Muscle layer of duodenum (tissue), 2 donors: ENCODE data around the gene TES.

Source experiments
- H3K27ac ChIP-seq: one replicate; pipeline ENCODE4 v1.7.0; 2013; ENCODE audit warnings: mild to moderate bottlenecking, low read length
- H3K27me3 ChIP-seq: one replicate; pipeline ENCODE4 v1.7.0; 2013; ENCODE audit warnings: low read depth, mild to moderate bottlenecking, control low read depth, low read length
- H3K36me3 ChIP-seq, 2 donors: one replicate each; pipeline ENCODE4 v1.7.0; 2013; ENCODE audit warnings: low read length in 2 of 2, control low read depth in 1 of 2, mild to moderate bottlenecking in 1 of 2; ENCODE audit not compliant: insufficient read depth in 2 of 2, control insufficient read depth in 1 of 2
- H3K4me1 ChIP-seq, 2 donors: one replicate each; pipeline ENCODE4 v1.7.0; 2013; ENCODE audit warnings: low read length in 2 of 2, mild to moderate bottlenecking in 2 of 2, control low read depth in 1 of 2, moderate library complexity in 1 of 2; ENCODE audit not compliant: insufficient read depth in 2 of 2, control insufficient read depth in 1 of 2
- H3K4me3 ChIP-seq, 2 donors: one replicate each; pipeline ENCODE4 v1.7.0; 2013; ENCODE audit warnings: low read length in 2 of 2, low read depth in 1 of 2, mild to moderate bottlenecking in 1 of 2
- H3K9me3 ChIP-seq, 2 donors: one replicate each; pipeline ENCODE4 v1.7.0; 2013; ENCODE audit warnings: low read length in 2 of 2, control low read depth in 1 of 2, mild to moderate bottlenecking in 1 of 2; ENCODE audit not compliant: control insufficient read depth in 1 of 2
- donor health status: healthy.

The TES gene

GRCh38 chr7:116194115-116194514 is 16.2 kb upstream of the TES start:
- Histone ChIP-seq H3K36me3 (no peaks in the 10 kb centered on the region), H3K27me3 (no peaks in the 10 kb centered on the region), H3K4me3 (no peak overlapping the region), H3K9me3 (no peaks in the 10 kb centered on the region), H3K4me1 (peaks cover 0 to 4% of the 10 kb centered on the region in 2 donors), H3K27ac (no peak overlapping the region)

- peaks cover 0 to 4% of the 10 kb centered on the region in 2 donors for H3K4me1 ChIP-seq
- no peak overlapping the region for H3K4me3 ChIP-seq
- H3K27me3 ChIP-seq, result no peaks in the 10 kb centered on the region
- no peaks in the 10 kb centered on the region for H3K9me3 ChIP-seq
- no peaks in the 10 kb centered on the region for H3K36me3 ChIP-seq
- H3K27ac ChIP-seq, result no peak overlapping the region
These were observed 14.9 kb upstream of the TES start for GRCh38 chr7:116195451-116195850.

GRCh38 chr7:116196947-116197346 is 13.4 kb upstream of the TES start:
- H3K4me1 ChIP-seq, result peaks cover 0 to 4% of the 10 kb centered on the region in 2 donors
- H3K27me3 ChIP-seq, result no peaks in the 10 kb centered on the region
- no peaks in the 10 kb centered on the region for H3K9me3 ChIP-seq
- no peak overlapping the region for H3K4me3 ChIP-seq
- no peaks in the 10 kb centered on the region for H3K36me3 ChIP-seq
- no peak overlapping the region for H3K27ac ChIP-seq

GRCh38 chr7:116197360-116197759 is 13.0 kb upstream of the TES start:
- Histone ChIP-seq H3K4me3 (no peak overlapping the region), H3K27me3 (no peaks in the 10 kb centered on the region)

GRCh38 chr7:116198748-116199410 is 11.5 kb upstream of the TES start:
- Histone ChIP-seq H3K27me3 (no peaks in the 10 kb centered on the region), H3K9me3 (no peaks in the 10 kb centered on the region), H3K27ac (no peak overlapping the region), H3K4me3 (no peak overlapping the region), H3K4me1 (peaks cover 0 to 4% of the 10 kb centered on the region in 2 donors), H3K36me3 (no peaks in the 10 kb centered on the region)

More at GRCh38 chr7:116197360-116197759, 13.0 kb upstream of the TES start:
- Histone ChIP-seq H3K27ac (no peak overlapping the region), H3K9me3 (no peaks in the 10 kb centered on the region), H3K4me1 (peaks cover 0 to 4% of the 10 kb centered on the region in 2 donors), H3K36me3 (no peaks in the 10 kb centered on the region)

GRCh38 chr7:116200963-116201362 is 9.4 kb upstream of the TES start:
- Histone ChIP-seq H3K4me1 (no peaks in the 10 kb centered on the region), H3K27ac (no peak overlapping the region), H3K4me3 (no peak overlapping the region), H3K27me3 (no peaks in the 10 kb centered on the region), H3K9me3 (no peaks in the 10 kb centered on the region), H3K36me3 (no peaks in the 10 kb centered on the region)

- peaks cover 0 to 4% of the 10 kb centered on the region in 2 donors for H3K4me1 ChIP-seq
- no peaks in the 10 kb centered on the region for H3K36me3 ChIP-seq
- H3K9me3 ChIP-seq, result no peaks in the 10 kb centered on the region
- H3K27me3 ChIP-seq, result no peaks in the 10 kb centered on the region
- no peak overlapping the region for H3K27ac ChIP-seq
- no peak overlapping the region for H3K4me3 ChIP-seq
These were observed 4.2 kb upstream of the TES start for GRCh38 chr7:116206141-116206540.

- Histone ChIP-seq H3K4me3 (no peak overlapping the region), H3K27ac (no peak overlapping the region), H3K4me1 (peaks cover 0 to 4% of the 10 kb centered on the region in 2 donors), H3K9me3 (no peaks in the 10 kb centered on the region), H3K36me3 (peaks cover 0 to 6% of the 10 kb centered on the region in 2 donors), H3K27me3 (no peaks in the 10 kb centered on the region)
These were observed 1.4 kb upstream of the TES start for GRCh38 chr7:116208919-116209318.

- peaks cover 0 to 6% of the 10 kb centered on the region in 2 donors for H3K36me3 ChIP-seq
- no peaks in the 10 kb centered on the region for H3K27me3 ChIP-seq
- H3K27ac ChIP-seq, result no peak overlapping the region
- no peak overlapping the region for H3K4me3 ChIP-seq
- peaks cover 4 to 11% of the 10 kb centered on the region in 2 donors for H3K4me1 ChIP-seq
- H3K9me3 ChIP-seq, result no peaks in the 10 kb centered on the region
These were observed 723 bp upstream of the TES start for GRCh38 chr7:116209561-116210070.

- H3K4me3 ChIP-seq, result peak overlapping the region; percentile 59 to 88
- H3K36me3 ChIP-seq, result peaks cover 0 to 6% of the 10 kb centered on the region in 2 donors
- H3K27ac ChIP-seq, result peak overlapping the region; percentile 99
- peaks cover 4 to 13% of the 10 kb centered on the region in 2 donors for H3K4me1 ChIP-seq
- H3K27me3 ChIP-seq, result no peaks in the 10 kb centered on the region
- no peaks in the 10 kb centered on the region for H3K9me3 ChIP-seq
These were observed 920 bp downstream of the TES start for GRCh38 chr7:116211006-116211912.

GRCh38 chr7:116211913-116212596 is 1.7 kb downstream of the TES start:
- peaks cover 4 to 13% of the 10 kb centered on the region in 2 donors for H3K4me1 ChIP-seq
- H3K27me3 ChIP-seq, result no peaks in the 10 kb centered on the region
- no peaks in the 10 kb centered on the region for H3K9me3 ChIP-seq
- H3K36me3 ChIP-seq, result peaks cover 0 to 6% of the 10 kb centered on the region in 2 donors
- peak overlapping the region; percentile 99 for H3K27ac ChIP-seq
- H3K4me3 ChIP-seq, result peak overlapping the region; percentile 59 to 88
